ENCODE data around the gene PSMA7.
"Not testable (repeated sequence)": the region's sequence is repeated elsewhere in the genome, so short reads cannot be mapped to it uniquely, and the experiment has no call there.

The PSMA7 gene

DNA sequence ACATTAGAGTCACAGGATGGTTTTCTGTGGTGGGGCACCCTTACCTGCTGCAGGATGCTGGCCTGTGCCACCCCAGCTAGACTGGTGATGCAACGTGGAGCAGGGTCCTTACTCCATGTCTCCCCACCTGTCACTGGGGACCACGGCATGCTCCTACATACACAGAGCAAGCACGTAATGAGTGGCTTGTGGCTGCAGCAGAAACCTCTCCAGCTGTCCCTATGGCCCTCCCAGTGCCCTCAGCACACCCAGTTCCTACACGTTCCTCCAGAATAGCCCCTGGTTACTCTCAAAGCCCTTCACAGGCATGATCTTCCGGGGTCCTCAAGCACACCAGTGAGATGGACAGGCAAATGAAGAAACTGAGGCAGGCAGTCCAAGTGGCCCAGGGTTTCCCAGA, 24.1 kb downstream of the PSMA7 start:
- H3K27ac ChIP-seq: peak overlapping the region; percentile 90 to 95
- no peaks in the 10 kb centered on the region for H3K9me3 ChIP-seq
- TF ChIP-seq, protein P1, sequence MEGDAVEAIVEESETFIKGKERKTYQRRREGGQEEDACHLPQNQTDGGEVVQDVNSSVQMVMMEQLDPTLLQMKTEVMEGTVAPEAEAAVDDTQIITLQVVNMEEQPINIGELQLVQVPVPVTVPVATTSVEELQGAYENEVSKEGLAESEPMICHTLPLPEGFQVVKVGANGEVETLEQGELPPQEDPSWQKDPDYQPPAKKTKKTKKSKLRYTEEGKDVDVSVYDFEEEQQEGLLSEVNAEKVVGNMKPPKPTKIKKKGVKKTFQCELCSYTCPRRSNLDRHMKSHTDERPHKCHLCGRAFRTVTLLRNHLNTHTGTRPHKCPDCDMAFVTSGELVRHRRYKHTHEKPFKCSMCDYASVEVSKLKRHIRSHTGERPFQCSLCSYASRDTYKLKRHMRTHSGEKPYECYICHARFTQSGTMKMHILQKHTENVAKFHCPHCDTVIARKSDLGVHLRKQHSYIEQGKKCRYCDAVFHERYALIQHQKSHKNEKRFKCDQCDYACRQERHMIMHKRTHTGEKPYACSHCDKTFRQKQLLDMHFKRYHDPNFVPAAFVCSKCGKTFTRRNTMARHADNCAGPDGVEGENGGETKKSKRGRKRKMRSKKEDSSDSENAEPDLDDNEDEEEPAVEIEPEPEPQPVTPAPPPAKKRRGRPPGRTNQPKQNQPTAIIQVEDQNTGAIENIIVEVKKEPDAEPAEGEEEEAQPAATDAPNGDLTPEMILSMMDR (IDR thresholded peaks at IDR 0.05): no peak
- DNase-seq: no peak
- intact Hi-C loops (cut with DNase I; ENCODE audit: low total_unique reads): no loop called here
- no peaks in the 10 kb centered on the region for H3K36me3 ChIP-seq
- H3K27me3 ChIP-seq: peaks cover 0 to 24% of the 10 kb centered on the region in 2 donors
- H3K4me1 ChIP-seq: peaks cover 0 to 34% (median 32%) of the 10 kb centered on the region in 4 donors
- no peak overlapping the region for H3K4me3 ChIP-seq

DNA sequence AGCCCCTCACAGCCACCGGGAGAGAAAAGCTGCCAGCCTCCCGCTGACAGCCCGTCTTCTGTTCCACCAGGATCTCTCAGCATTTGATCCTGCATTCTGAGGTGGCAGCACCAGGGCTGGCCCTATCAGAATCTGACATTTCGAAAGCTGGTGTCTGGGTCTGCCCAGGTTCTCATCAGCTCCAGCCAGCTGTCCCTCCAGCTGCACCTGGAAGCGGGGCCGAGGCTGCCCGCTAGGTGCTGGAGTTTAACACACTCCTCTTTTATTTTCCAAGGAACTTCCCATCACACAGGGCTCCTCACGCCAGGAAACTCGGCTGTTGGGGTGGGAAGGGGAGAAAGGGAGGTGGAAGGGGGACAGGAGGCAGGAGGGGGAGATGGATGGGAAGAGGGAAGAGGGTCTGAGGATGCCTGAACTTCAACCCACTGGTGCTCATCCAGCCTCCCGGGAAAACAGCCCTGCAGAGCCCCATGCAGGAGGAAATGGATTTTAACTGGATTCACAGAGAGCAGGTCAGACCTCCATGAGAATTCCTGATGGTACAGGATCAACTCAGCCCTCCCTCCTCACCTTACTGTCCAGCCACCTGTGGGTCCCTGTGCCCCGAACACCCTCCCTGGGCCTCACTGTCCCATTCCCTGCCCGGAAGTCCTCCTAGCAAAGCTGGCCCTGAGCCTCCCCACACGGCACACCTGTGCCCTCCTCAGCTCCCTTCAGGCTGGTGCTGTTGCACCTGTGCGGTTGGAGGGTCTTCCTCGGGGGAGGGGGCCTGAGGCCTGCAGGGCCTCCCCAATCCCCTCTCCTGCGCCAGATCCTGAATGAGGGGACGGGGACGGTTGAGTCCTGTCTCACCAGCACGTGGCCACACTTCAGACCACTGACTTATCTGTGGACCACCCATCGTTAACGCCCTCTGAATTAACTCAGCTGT, 24.8 kb downstream of the PSMA7 start:
- peaks cover 0 to 27% (median 25%) of the 10 kb centered on the region in 4 donors for H3K4me1 ChIP-seq
- intact Hi-C loops (cut with DNase I; ENCODE audit: low total_unique reads): no loop called here
- H3K27ac ChIP-seq: no peak overlapping the region
- H3K4me3 ChIP-seq: no peak overlapping the region
- DNase-seq: no peak
- TF ChIP-seq, protein P1 (IDR thresholded peaks at IDR 0.05): no peak
- no peaks in the 10 kb centered on the region for H3K36me3 ChIP-seq
- H3K9me3 ChIP-seq: peaks cover 0 to 4% (median 2%) of the 10 kb centered on the region in 3 donors
- peaks cover 0 to 31% of the 10 kb centered on the region in 2 donors for H3K27me3 ChIP-seq

DNA sequence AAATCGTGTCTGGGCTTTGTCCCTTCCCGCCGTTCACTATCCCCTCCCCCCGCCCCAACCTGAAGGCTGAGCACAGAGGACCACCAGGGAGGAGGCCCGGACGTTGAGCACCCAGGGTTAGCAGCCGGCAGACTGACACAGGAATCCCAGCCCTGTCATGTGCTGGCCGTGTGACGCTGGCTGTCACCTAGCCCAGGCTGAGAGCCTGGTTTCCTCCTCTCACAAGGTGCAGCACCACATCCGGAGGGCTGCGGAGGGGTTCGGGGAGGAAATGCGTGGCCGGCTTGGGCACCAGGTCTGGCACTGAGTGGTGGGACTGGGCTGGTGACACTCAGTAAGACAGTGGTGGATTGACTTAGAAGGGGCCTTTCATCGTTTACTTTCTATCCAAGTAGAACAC, 25.5 kb downstream of the PSMA7 start:
- no peaks in the 10 kb centered on the region for H3K36me3 ChIP-seq
- H3K27ac ChIP-seq: no peak overlapping the region
- peaks cover 0 to 36% of the 10 kb centered on the region in 2 donors for H3K27me3 ChIP-seq
- TF ChIP-seq, protein P1 (IDR thresholded peaks at IDR 0.05): no peak
- peaks cover 0 to 11% (median 9%) of the 10 kb centered on the region in 3 donors for H3K9me3 ChIP-seq
- H3K4me3 ChIP-seq: no peak overlapping the region
- no peak for DNase-seq
- H3K4me1 ChIP-seq: peaks cover 0 to 22% (median 21%) of the 10 kb centered on the region in 4 donors
- intact Hi-C loops (cut with DNase I; ENCODE audit: low total_unique reads): no loop called here

DNA sequence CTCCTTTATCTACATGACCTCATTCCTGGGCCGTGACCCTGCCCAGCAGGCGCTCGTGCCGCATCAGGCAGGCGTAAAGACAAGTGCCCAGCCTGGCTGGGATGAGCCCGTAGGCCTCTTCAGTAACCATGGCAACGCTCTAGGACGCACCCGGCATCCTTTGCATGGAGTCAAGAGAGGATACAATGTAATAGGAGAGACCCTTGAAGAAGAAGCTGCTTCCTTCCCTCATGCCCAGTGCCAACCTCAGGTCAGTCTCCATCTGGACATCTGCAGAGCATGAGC, 25.9 kb downstream of the PSMA7 start:
- intact Hi-C loops (cut with DNase I; ENCODE audit: low total_unique reads): no loop called here
- no peak overlapping the region for H3K4me3 ChIP-seq
- peaks cover 0 to 40% of the 10 kb centered on the region in 2 donors for H3K27me3 ChIP-seq
- H3K4me1 ChIP-seq: peaks cover 0 to 22% (median 21%) of the 10 kb centered on the region in 4 donors
- no peaks in the 10 kb centered on the region for H3K36me3 ChIP-seq
- no peak for DNase-seq
- H3K9me3 ChIP-seq: peaks cover 0 to 15% (median 13%) of the 10 kb centered on the region in 3 donors
- TF ChIP-seq, protein P1 (IDR thresholded peaks at IDR 0.05): no peak
- no peak overlapping the region for H3K27ac ChIP-seq

DNA sequence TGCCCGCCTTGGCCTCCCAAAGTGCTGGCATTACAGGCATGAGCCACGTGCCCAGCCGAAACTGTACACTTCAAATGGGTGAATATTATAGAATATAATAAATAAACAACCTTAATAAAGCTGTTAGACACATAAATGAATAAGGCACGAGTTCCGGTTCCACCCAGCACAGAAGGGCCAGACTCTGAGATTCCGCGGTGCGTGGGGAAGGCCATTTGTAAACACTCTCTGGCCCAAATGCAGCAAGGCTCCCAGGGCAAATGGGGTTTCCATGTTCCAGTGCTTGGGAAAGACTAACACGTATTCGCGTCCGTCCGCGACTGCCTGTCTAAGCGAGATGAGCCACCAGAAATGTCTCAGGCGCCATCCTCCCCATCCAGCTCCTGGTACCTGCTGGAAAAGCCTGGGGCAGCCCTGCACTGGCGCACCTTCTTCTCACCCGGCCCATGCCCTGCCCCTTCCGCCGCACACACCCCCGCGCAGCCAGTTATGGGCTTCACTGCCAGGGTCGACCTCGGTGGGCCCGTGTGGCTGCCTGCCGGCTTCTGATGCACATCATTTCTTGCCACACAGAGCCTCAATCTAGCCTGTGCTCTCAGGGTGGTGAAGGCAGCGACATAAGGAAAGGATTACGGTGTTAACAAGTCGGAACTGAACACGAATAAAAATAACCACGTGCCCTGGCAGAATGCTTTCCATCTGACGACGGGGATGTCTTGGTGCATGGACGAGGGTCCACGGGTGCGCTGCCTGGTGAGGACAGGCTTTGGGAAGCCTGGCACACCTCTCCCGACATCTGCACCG, 26.4 kb downstream of the PSMA7 start:
- H3K9me3 ChIP-seq: peaks cover 0 to 19% (median 17%) of the 10 kb centered on the region in 3 donors
- H3K4me3 ChIP-seq: no peak overlapping the region
- intact Hi-C loops (cut with DNase I; ENCODE audit: low total_unique reads): no loop called here
- no peak for DNase-seq
- TF ChIP-seq, protein P1 (IDR thresholded peaks at IDR 0.05): no peak
- peaks cover 0 to 43% of the 10 kb centered on the region in 2 donors for H3K27me3 ChIP-seq
- H3K4me1 ChIP-seq: peaks cover 0 to 22% (median 21%) of the 10 kb centered on the region in 4 donors
- no peaks in the 10 kb centered on the region for H3K36me3 ChIP-seq
- H3K27ac ChIP-seq: no peak overlapping the region

DNA sequence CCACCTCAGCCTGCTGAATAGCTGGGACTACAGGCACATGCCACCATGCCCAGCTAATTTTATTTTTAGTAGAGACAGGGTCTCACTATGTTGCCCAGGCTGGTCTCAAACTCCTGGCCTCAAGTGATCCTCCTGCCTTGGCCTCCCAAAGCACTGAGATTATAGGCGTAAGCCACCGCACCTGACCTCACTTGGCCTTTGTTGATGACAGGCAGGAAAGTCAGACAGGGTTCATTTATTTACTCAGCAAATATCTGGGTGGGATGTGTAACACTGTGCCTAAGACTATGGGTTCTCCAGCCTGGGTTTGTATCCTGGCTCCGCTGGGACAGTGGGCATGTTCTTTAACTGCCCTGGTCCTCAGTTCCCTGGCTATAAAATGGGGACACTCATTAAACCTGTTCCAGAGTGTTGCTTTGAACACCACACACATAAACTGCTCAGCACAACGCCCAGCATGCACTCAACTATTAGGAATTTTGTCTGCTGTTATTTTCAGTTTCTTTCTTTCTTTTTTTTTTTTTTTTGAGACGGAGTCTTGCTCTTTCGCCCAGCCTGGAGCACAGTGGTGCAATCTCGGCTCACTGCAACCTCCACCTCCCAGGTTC, 27.3 kb downstream of the PSMA7 start:
- DNase-seq; H3K4me3 ChIP-seq; intact Hi-C loops (cut with DNase I; ENCODE audit: low total_unique reads); H3K36me3 ChIP-seq; H3K27ac ChIP-seq: not testable (repeated sequence)
- H3K4me1 ChIP-seq: peaks cover 0 to 19% (median 17%) of the 10 kb centered on the region in 4 donors
- H3K27me3 ChIP-seq: peaks cover 0 to 43% of the 10 kb centered on the region in 2 donors
- peaks cover 0 to 25% (median 21%) of the 10 kb centered on the region in 3 donors for H3K9me3 ChIP-seq

All from tibial artery (tissue), 4 donors.